Fibroblast of mammary gland (primary cell): Measurements from ENCODE around the gene SBF2.

Source experiments
- DNase-seq: peaks from one replicate; pipeline ENCODE4 v3.0.0-alpha.2; 2010; ENCODE audit warnings: low read depth
- H3K4me3 ChIP-seq: 2 replicates; pipeline ENCODE4 v1.5.1; 2011; ENCODE audit warnings: low read depth, mild to moderate bottlenecking, low read length, moderate library complexity; ENCODE audit not compliant: control insufficient read depth
- TF ChIP-seq, protein P1 (sequence below): conservative IDR thresholded peaks from 2 replicates; pipeline ENCODE4 v1.5.1; 2011; ENCODE audit warnings: low read depth, low read length, inconsistent platforms; ENCODE audit not compliant: control insufficient read depth, insufficient read depth

SBF2 gene

DNA sequence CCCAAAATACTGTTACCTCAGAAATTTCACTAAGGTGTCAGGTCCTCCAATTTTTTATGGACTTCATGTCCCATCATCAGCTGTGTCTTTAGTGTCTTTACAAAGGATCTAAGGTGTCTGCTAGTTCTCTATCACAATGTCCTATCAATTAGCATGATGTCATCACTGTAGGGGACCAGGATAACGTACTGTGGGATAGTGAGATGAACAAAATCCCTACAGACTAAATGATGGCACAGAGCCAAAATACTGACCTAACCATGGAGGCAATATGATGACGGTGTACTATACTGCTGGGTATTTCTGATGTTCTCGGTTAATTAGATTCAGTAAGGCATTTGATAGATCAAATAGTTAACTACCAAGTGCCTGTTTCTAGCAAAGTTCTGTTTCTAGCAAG, 82.5 kb downstream of the SBF2 start:
- no peak overlapping the region for H3K4me3 ChIP-seq
- DNase-seq: peak; percentile 28
- TF ChIP-seq, protein P1, sequence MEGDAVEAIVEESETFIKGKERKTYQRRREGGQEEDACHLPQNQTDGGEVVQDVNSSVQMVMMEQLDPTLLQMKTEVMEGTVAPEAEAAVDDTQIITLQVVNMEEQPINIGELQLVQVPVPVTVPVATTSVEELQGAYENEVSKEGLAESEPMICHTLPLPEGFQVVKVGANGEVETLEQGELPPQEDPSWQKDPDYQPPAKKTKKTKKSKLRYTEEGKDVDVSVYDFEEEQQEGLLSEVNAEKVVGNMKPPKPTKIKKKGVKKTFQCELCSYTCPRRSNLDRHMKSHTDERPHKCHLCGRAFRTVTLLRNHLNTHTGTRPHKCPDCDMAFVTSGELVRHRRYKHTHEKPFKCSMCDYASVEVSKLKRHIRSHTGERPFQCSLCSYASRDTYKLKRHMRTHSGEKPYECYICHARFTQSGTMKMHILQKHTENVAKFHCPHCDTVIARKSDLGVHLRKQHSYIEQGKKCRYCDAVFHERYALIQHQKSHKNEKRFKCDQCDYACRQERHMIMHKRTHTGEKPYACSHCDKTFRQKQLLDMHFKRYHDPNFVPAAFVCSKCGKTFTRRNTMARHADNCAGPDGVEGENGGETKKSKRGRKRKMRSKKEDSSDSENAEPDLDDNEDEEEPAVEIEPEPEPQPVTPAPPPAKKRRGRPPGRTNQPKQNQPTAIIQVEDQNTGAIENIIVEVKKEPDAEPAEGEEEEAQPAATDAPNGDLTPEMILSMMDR: no peak

DNA sequence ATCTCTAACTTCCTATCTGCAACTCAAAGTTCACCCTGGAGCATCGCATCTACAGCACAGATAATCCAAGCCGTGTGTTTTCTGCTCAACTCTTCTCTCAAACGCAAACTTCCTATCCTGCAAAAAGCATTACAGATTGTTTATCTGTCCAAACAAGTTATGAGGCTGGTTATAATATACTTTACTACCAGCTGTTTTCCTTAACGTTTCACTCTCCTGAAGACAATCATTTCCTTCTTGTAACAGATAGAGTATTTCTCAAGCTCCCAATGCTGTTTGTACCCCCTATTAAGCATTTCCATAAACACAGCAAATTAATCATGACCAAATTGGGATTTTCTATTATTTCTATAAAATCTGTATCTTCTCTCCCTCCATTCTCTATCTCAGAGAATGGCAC, 84.7 kb downstream of the SBF2 start:
- TF ChIP-seq, protein P1: no peak
- DNase-seq: no peak
- H3K4me3 ChIP-seq: no peak overlapping the region

GRCh38 chr11:10208131-10208575, 85.9 kb downstream of the SBF2 start:
- no peak overlapping the region for H3K4me3 ChIP-seq
- DNase-seq: peak; percentile 64
- TF ChIP-seq, protein P1: peak; percentile 66

- H3K4me3 ChIP-seq: no peak overlapping the region
- DNase-seq: peak; percentile 15
- TF ChIP-seq, protein P1: no peak
These were observed 88.1 kb downstream of the SBF2 start for GRCh38 chr11:10205928-10206327.

- TF ChIP-seq, protein P1: no peak
- H3K4me3 ChIP-seq: no peak overlapping the region
- DNase-seq: no peak
These were observed 90.0 kb downstream of the SBF2 start for GRCh38 chr11:10204021-10204420.

GRCh38 chr11:10201343-10201742, 92.7 kb downstream of the SBF2 start:
- TF ChIP-seq, protein P1: no peak
- DNase-seq: no peak
- H3K4me3 ChIP-seq: no peak overlapping the region

DNA sequence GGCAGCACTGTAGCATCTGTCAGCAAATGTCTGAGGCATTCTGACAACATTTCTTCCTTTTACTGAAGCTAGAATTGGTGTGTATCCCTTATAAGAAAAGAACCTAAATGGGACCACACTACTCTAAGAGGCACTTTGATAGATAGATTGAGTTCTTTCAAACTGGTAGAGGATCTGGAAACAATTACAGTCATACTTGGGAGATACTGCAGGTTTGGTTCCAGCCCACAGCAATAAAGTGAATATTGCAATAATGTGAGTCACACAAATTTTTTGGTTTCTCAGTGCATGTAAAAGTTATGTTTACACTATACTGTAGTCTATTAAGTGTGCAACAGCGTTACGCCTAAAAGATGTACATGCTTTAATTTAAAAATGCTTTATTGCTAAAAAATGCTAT, 96.9 kb downstream of the SBF2 start:
- peak; percentile 76 for DNase-seq
- TF ChIP-seq, protein P1: no peak
- no peak overlapping the region for H3K4me3 ChIP-seq
